C4-2B (cell line): Measurements from ENCODE around the gene SEC23IP.

Experiments
- CTCF ChIP-seq: fragments of 450-650 bp; conservative IDR thresholded peaks from 2 replicates; pipeline ENCODE4 v1.5.1; 2017; ENCODE audit warnings: mild to moderate bottlenecking
- ZFX ChIP-seq: fragments of 450-650 bp; IDR thresholded peaks from 2 replicates; pipeline ENCODE4 v1.6.1; 2017

DNA sequence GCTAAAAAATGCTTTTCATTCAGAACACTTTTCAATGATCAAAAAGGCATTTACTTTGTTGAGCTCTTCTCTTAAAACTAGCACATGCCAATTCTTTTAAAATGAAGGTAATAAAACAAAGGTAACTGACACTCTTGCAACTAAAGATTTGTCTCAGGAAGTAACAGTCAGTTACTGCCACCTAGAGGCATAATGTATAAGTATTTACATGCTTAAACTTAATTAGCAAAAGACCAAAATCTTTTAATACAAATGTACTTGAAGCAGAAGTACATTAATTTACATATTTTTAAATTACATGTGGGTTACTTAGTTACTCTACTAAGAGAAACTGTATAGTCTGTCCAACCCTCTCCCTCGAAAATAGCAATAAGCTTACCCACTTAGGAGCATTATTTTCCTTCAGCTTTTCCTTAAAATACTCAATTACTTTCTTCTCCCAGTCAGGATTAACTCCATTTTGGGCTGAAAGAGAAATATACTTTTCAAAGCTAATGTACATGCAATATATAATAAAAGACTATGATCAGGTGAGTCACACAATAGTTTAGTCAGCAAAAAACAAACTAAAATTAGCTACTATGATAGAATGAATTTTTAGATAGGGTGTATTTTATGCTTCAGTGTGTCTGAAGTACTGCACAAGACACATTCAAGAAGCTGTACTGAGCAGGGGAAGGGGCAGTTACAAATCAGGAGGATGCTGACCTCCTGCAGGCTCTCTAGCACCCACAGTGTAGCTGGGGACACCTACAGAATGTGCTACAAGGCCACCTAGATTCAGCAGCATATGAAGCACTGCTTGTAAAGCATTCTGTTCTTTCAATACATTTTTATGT lies 32.9 kb upstream of the SEC23IP start:
- peak; percentile 83 for TF ChIP-seq CTCF
- no peak for TF ChIP-seq ZFX
